ENCODE results near the gene RUNX1. TPM values are rescaled to one million over a fixed set of nuclear protein-coding genes. Genes with fewer than 3 reads are reported as not detected.

Gene RUNX1
- total RNA-seq, 1 experiment from 2014 or later, result 95.4 TPM

- H3K4me1 Mint-ChIP-seq (ENCODE audit: low read depth, unreplicated experiment), result peaks cover 4% of the 10 kb centered on the region
- TF ChIP-seq CTCF (IDR thresholded peaks at IDR 0.05; ENCODE audit: unreplicated experiment), result no peak
- DNase-seq, result peak; percentile 63
- H3K27ac Mint-ChIP-seq (ENCODE audit: unreplicated experiment), result peak overlapping the region; percentile 97
- H3K36me3 Mint-ChIP-seq (ENCODE audit: insufficient read depth, unreplicated experiment), result peaks cover 83% of the 10 kb centered on the region
- CTCF ChIA-PET, result interaction anchor here (0.8 to 2.3 kb wide), 5 partner anchors 87 to 620 kb away, joined by 3 to 8 read pairs (median 3); no protein-coding TSS in a partner anchor
- H3K9me3 Mint-ChIP-seq (ENCODE audit: low read depth, unreplicated experiment), result no peaks in the 10 kb centered on the region
- BruUV-seq (replicated peaks), result TSS peak; percentile 69
- intact Hi-C loops (cut with micrococcal nuclease; ENCODE audit: unreplicated experiment), result no loop called here
- H3K27me3 Mint-ChIP-seq (ENCODE audit: unreplicated experiment), result no peaks in the 10 kb centered on the region
- H3K4me3 Mint-ChIP-seq (ENCODE audit: low read depth, unreplicated experiment), result peak overlapping the region; percentile 65
Measured at GRCh38 chr21:34887725-34888568, 161.2 kb downstream of the RUNX1 start.

GRCh38 chr21:34887105-34887442 is 162.0 kb downstream of the RUNX1 start:
- intact Hi-C loops (cut with micrococcal nuclease; ENCODE audit: unreplicated experiment), result no loop called here
- DNase-seq, result no peak
- TF ChIP-seq CTCF (IDR thresholded peaks at IDR 0.05; ENCODE audit: unreplicated experiment), result no peak
- Mint-ChIP-seq H3K4me3 (ENCODE audit: low read depth, unreplicated experiment) (peak overlapping the region; percentile 65), H3K27me3 (ENCODE audit: unreplicated experiment) (no peaks in the 10 kb centered on the region), H3K36me3 (ENCODE audit: insufficient read depth, unreplicated experiment) (peaks cover 92% of the 10 kb centered on the region), H3K9me3 (ENCODE audit: low read depth, unreplicated experiment) (no peaks in the 10 kb centered on the region), H3K4me1 (ENCODE audit: low read depth, unreplicated experiment) (peaks cover 12% of the 10 kb centered on the region), H3K27ac (ENCODE audit: unreplicated experiment) (peak overlapping the region; percentile 86)
- no TSS peak for BruUV-seq (replicated peaks)
- CTCF ChIA-PET, result interaction anchor here (0.6 to 2.3 kb wide), 3 partner anchors 41 to 1227 kb away, joined by 4 to 8 read pairs (median 6); no protein-coding TSS in a partner anchor

- H3K4me3 Mint-ChIP-seq (ENCODE audit: low read depth, unreplicated experiment), result peak overlapping the region; percentile 65
- peaks cover 97% of the 10 kb centered on the region for H3K36me3 Mint-ChIP-seq (ENCODE audit: insufficient read depth, unreplicated experiment)
- CTCF ChIA-PET, result interaction anchor here (0.6 to 2.3 kb wide), 3 partner anchors 40 to 1227 kb away, joined by 4 to 8 read pairs (median 6); no protein-coding TSS in a partner anchor
- intact Hi-C loops (cut with micrococcal nuclease; ENCODE audit: unreplicated experiment), result no loop called here
- no peaks in the 10 kb centered on the region for H3K9me3 Mint-ChIP-seq (ENCODE audit: low read depth, unreplicated experiment)
- DNase-seq, result no peak
- TF ChIP-seq CTCF (IDR thresholded peaks at IDR 0.05; ENCODE audit: unreplicated experiment), result no peak
- H3K4me1 Mint-ChIP-seq (ENCODE audit: low read depth, unreplicated experiment), result peaks cover 14% of the 10 kb centered on the region
- H3K27ac Mint-ChIP-seq (ENCODE audit: unreplicated experiment), result peak overlapping the region; percentile 86
- H3K27me3 Mint-ChIP-seq (ENCODE audit: unreplicated experiment), result no peaks in the 10 kb centered on the region
- BruUV-seq (replicated peaks), result no TSS peak
Measured at GRCh38 chr21:34886240-34887104, 162.6 kb downstream of the RUNX1 start.

- H3K36me3 Mint-ChIP-seq (ENCODE audit: insufficient read depth, unreplicated experiment), result peaks cover 95% of the 10 kb centered on the region
- no peak for DNase-seq
- BruUV-seq (replicated peaks), result TSS peak; percentile 6
- intact Hi-C loops (cut with micrococcal nuclease; ENCODE audit: unreplicated experiment), result no loop called here
- peak overlapping the region; percentile 86 for H3K27ac Mint-ChIP-seq (ENCODE audit: unreplicated experiment)
- H3K9me3 Mint-ChIP-seq (ENCODE audit: low read depth, unreplicated experiment), result no peaks in the 10 kb centered on the region
- H3K4me1 Mint-ChIP-seq (ENCODE audit: low read depth, unreplicated experiment), result peaks cover 14% of the 10 kb centered on the region
- H3K27me3 Mint-ChIP-seq (ENCODE audit: unreplicated experiment), result no peaks in the 10 kb centered on the region
- CTCF ChIA-PET, result no interaction called here
- TF ChIP-seq CTCF (IDR thresholded peaks at IDR 0.05; ENCODE audit: unreplicated experiment), result no peak
- H3K4me3 Mint-ChIP-seq (ENCODE audit: low read depth, unreplicated experiment), result peak overlapping the region; percentile 65
Measured at GRCh38 chr21:34885626-34886239, 163.4 kb downstream of the RUNX1 start.
